ENCODE data around the gene PCDHGA12. TPM values are rescaled to one million over a fixed set of nuclear protein-coding genes. Genes with fewer than 3 reads are reported as not detected.
"Not testable (repeated sequence)": the region's sequence is repeated elsewhere in the genome, so short reads cannot be mapped to it uniquely, and the experiment has no call there.

PCDHGA12 gene
- total RNA-seq, 1 donor from 2014 or later = 4.8 TPM

GRCh38 chr5:141397756-141398551 lies 32.4 kb upstream of the PCDHGA12 start, which contains the start of gene PCDHGB5:
Gene PCDHGB5, plus strand, starts transcription at chr5:141397947. Its CDS starts 181 bp downstream, at chr5:141398128.
- Histone ChIP-seq H3K4me3 (peak within 1 kb of the TSS; percentile 59), H3K36me3 (peaks cover 25% of the 10 kb centered on the region), H3K9me3 (replicated peaks) (peaks cover 93% of the 10 kb centered on the region), H3K4me1 (peaks cover 24% of the 10 kb centered on the region), H3K27ac (replicated peaks) (peak within 1 kb of the TSS; percentile 61)
- H3K27me3 ChIP-seq (ENCODE audit: low read depth); intact Hi-C loops (cut with micrococcal nuclease): not testable (repeated sequence)
- peak; percentile 73 for TF ChIP-seq CTCF (IDR thresholded peaks at IDR 0.05; ENCODE audit: borderline replicate concordance)
- DNase-seq = peak; percentile 48

- Histone ChIP-seq H3K27ac (replicated peaks) (peak overlapping the region; percentile 18), H3K36me3 (peaks cover 23% of the 10 kb centered on the region), H3K4me1 (peaks cover 24% of the 10 kb centered on the region), H3K27me3 (ENCODE audit: low read depth) (no peaks in the 10 kb centered on the region), H3K4me3 (peak overlapping the region; percentile 39), H3K9me3 (replicated peaks) (peaks cover 93% of the 10 kb centered on the region)
- no peak for DNase-seq
- no peak for TF ChIP-seq CTCF (IDR thresholded peaks at IDR 0.05; ENCODE audit: borderline replicate concordance)
- intact Hi-C loops (cut with micrococcal nuclease) = no loop called here
Measured at GRCh38 chr5:141398608-141399007, 31.7 kb upstream of the PCDHGA12 start.

- H3K27me3 ChIP-seq (ENCODE audit: low read depth) = no peaks in the 10 kb centered on the region
- TF ChIP-seq CTCF (IDR thresholded peaks at IDR 0.05; ENCODE audit: borderline replicate concordance) = no peak
- peak overlapping the region; percentile 24 for H3K4me3 ChIP-seq
- intact Hi-C loops (cut with micrococcal nuclease) = no loop called here
- H3K27ac ChIP-seq (replicated peaks) = no peak overlapping the region
- peaks cover 24% of the 10 kb centered on the region for H3K4me1 ChIP-seq
- H3K36me3 ChIP-seq = peaks cover 23% of the 10 kb centered on the region
- no peak for DNase-seq
- H3K9me3 ChIP-seq (replicated peaks) = peaks cover 93% of the 10 kb centered on the region
Measured at GRCh38 chr5:141399555-141400258, 30.6 kb upstream of the PCDHGA12 start.

GRCh38 chr5:141402553-141403243 lies 27.6 kb upstream of the PCDHGA12 start, which contains the start of gene PCDHGA9:
Gene PCDHGA9, plus strand, starts transcription at chr5:141402778. Its CDS starts 175 bp downstream, at chr5:141402953.
- H3K4me1 ChIP-seq = peaks cover 24% of the 10 kb centered on the region
- H3K27me3 ChIP-seq (ENCODE audit: low read depth) = no peaks in the 10 kb centered on the region
- no peak within 1 kb of the TSS for H3K27ac ChIP-seq (replicated peaks)
- peak within 1 kb of the TSS; percentile 44 for H3K4me3 ChIP-seq
- intact Hi-C loops (cut with micrococcal nuclease) = no loop called here
- peaks cover 96% of the 10 kb centered on the region for H3K9me3 ChIP-seq (replicated peaks)
- peaks cover 34% of the 10 kb centered on the region for H3K36me3 ChIP-seq
- DNase-seq = no peak
- peak; percentile 45 for TF ChIP-seq CTCF (IDR thresholded peaks at IDR 0.05; ENCODE audit: borderline replicate concordance)

- intact Hi-C loops (cut with micrococcal nuclease) = no loop called here
- TF ChIP-seq CTCF (IDR thresholded peaks at IDR 0.05; ENCODE audit: borderline replicate concordance) = no peak
- no peak overlapping the region for H3K27ac ChIP-seq (replicated peaks)
- H3K4me1 ChIP-seq = peaks cover 24% of the 10 kb centered on the region
- no peaks in the 10 kb centered on the region for H3K27me3 ChIP-seq (ENCODE audit: low read depth)
- H3K36me3 ChIP-seq = peaks cover 34% of the 10 kb centered on the region
- H3K9me3 ChIP-seq (replicated peaks) = peaks cover 100% of the 10 kb centered on the region
- no peak for DNase-seq
- peak overlapping the region; percentile 44 for H3K4me3 ChIP-seq
Measured at GRCh38 chr5:141403387-141403786, 26.9 kb upstream of the PCDHGA12 start.
